Endodermal cell (in vitro differentiated cells): ENCODE measurements around the gene DHX16. TPM values are rescaled to one million over a fixed set of nuclear protein-coding genes. Genes with fewer than 3 reads are reported as not detected.

Source experiments
- DNase-seq: peaks from one replicate; pipeline ENCODE4 v3.0.0-alpha.2; 2017
- H3K27ac ChIP-seq: 2 replicates; pipeline ENCODE4 v1.5.1; 2013; ENCODE audit warnings: mild to moderate bottlenecking, low read depth, low read length, moderate library complexity
- H3K27me3 ChIP-seq: 2 replicates; pipeline ENCODE4 v1.6.1; 2013; ENCODE audit warnings: mild to moderate bottlenecking, low read length, moderate library complexity; ENCODE audit not compliant: insufficient read depth, control insufficient read depth, poor library complexity, severe bottlenecking
- H3K36me3 ChIP-seq: 2 replicates; pipeline ENCODE4 v1.7.0; 2013; ENCODE audit warnings: mild to moderate bottlenecking, low read length, moderate library complexity; ENCODE audit not compliant: control insufficient read depth, insufficient read depth
- H3K4me1 ChIP-seq: one replicate; pipeline ENCODE4 v1.7.0; 2013; ENCODE audit warnings: low read length; ENCODE audit not compliant: control insufficient read depth, insufficient read depth
- H3K4me3 ChIP-seq: 2 replicates; pipeline ENCODE4 v1.5.1; 2013; ENCODE audit warnings: mild to moderate bottlenecking, low read length, moderate library complexity
- H3K9ac ChIP-seq: 2 replicates; pipeline ENCODE4 v1.6.1; 2013; ENCODE audit warnings: mild to moderate bottlenecking, low read length, moderate library complexity; ENCODE audit not compliant: poor library complexity, severe bottlenecking; ENCODE audit errors: extremely low read depth
- H3K9me3 ChIP-seq: 2 replicates; pipeline ENCODE4 v1.6.1; 2013; ENCODE audit warnings: mild to moderate bottlenecking, low read length, moderate library complexity; ENCODE audit not compliant: control insufficient read depth
- H3K27ac Mint-ChIP-seq: 2 replicates; pipeline ENCODE4 v1.8.0; 2020; ENCODE audit warnings: mixed read lengths
- H3K27me3 Mint-ChIP-seq: 2 replicates; pipeline ENCODE4 v1.8.0; 2021; ENCODE audit warnings: mild to moderate bottlenecking, mixed read lengths; ENCODE audit not compliant: insufficient read depth
- H3K36me3 Mint-ChIP-seq: 2 replicates; pipeline ENCODE4 v1.8.0; 2020; ENCODE audit warnings: low read depth, mixed read lengths
- H3K4me1 Mint-ChIP-seq: 2 replicates; pipeline ENCODE4 v1.8.0; 2020; ENCODE audit warnings: mixed read lengths
- H3K4me3 Mint-ChIP-seq: 2 replicates; pipeline ENCODE4 v1.8.0; 2020; ENCODE audit warnings: mild to moderate bottlenecking, moderate library complexity, mixed read lengths
- H3K9me3 Mint-ChIP-seq: 2 replicates; pipeline ENCODE4 v1.8.0; 2020; ENCODE audit warnings: mild to moderate bottlenecking, mixed read lengths
- WGBS, 2 experiments: methylation state at CpG; one replicate each; pipeline versions ENCODE4 v1.1.5 to v1.1.7; 2013; ENCODE audit warnings: missing lambda C conversion rate in 2 of 2, mixed read lengths in 1 of 2; ENCODE audit not compliant: insufficient coverage in 1 of 2, insufficient read length in 1 of 2; 5-methylcytosine and 5-hydroxymethylcytosine counted together
- total RNA-seq, 2 donors: library from RNA; stranded (reverse); fragmentation: NEBNext Ultra II Directional in 1 of 2; extraction: Animal tissue kit (Norgen Biotek cat#: 25700) in 1 of 2; gene quantifications; 2 replicates in 1 of 2; 3 replicates in 1 of 2; pipeline ENCODE4 v1.2.1, GENCODE V29; 2021
- TF ChIP-seq, protein P1 (sequence below): fragments of 200-600 bp; sonication (generic); conservative IDR thresholded peaks from 2 replicates; pipeline ENCODE4 v1.5.0; 2021; ENCODE audit warnings: antibody characterized with exemption, mild to moderate bottlenecking

The DHX16 gene
- total RNA-seq, 2 donors from 2014 or later: 33.5 to 33.9 TPM

DNA sequence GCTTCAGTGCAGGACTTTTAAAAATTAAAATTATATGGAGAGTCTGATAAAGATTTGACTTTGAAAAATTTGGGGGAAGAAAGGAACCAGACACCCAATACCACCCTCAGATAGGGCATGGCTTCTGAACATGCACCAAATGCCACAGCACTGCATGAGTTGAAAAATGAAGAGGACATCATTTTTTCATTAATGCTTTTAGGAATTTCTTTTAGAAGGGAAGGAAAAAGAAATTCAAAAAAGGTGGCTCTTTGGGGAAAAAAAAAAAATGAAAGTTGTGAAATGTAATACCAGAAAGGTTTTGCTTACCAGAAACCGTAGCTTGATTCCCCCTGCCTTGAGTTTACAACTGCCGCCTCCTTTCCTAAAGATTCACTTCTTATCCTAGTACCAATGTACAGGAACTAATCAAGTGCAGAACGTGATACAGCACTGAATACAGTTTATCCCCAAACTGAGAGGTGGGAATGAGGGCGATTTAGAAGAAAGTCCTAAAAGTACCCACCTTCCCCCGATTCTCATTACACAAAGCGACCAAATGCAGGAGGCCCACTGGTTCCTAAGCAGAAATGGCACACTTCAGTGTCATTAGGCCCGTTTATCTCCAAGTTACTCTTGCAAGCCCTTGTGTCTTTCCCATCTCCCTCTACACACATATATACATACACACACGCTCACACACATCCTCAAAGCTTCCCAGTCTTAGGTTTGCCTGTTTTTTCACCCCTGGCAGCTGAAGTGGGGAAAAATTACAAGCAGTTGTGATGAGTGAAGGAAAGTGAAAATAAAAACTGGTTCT is 58.6 kb downstream of the DHX16 start:
- no peaks in the 10 kb centered on the region for H3K9me3 Mint-ChIP-seq
- DNase-seq: no peak
- Histone ChIP-seq H3K4me3 (peak overlapping the region; percentile 92), H3K9me3 (no peaks in the 10 kb centered on the region), H3K4me1 (peaks cover 2% of the 10 kb centered on the region), H3K36me3 (peaks cover 58% of the 10 kb centered on the region), H3K27me3 (no peaks in the 10 kb centered on the region), H3K27ac (peak overlapping the region; percentile 60), H3K9ac (peak overlapping the region; percentile 100)
- peaks cover 23% of the 10 kb centered on the region for H3K4me1 Mint-ChIP-seq
- TF ChIP-seq, protein P1, sequence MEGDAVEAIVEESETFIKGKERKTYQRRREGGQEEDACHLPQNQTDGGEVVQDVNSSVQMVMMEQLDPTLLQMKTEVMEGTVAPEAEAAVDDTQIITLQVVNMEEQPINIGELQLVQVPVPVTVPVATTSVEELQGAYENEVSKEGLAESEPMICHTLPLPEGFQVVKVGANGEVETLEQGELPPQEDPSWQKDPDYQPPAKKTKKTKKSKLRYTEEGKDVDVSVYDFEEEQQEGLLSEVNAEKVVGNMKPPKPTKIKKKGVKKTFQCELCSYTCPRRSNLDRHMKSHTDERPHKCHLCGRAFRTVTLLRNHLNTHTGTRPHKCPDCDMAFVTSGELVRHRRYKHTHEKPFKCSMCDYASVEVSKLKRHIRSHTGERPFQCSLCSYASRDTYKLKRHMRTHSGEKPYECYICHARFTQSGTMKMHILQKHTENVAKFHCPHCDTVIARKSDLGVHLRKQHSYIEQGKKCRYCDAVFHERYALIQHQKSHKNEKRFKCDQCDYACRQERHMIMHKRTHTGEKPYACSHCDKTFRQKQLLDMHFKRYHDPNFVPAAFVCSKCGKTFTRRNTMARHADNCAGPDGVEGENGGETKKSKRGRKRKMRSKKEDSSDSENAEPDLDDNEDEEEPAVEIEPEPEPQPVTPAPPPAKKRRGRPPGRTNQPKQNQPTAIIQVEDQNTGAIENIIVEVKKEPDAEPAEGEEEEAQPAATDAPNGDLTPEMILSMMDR: no peak
- peaks cover 39% of the 10 kb centered on the region for H3K36me3 Mint-ChIP-seq
- peak overlapping the region; percentile 99 for H3K4me3 Mint-ChIP-seq
- peak overlapping the region; percentile 100 for H3K27ac Mint-ChIP-seq
- H3K27me3 Mint-ChIP-seq: no peaks in the 10 kb centered on the region
- WGBS, 2 experiments: 83 to 92% methylated on average over 5 to 8 of the region's 8 CpGs

DNA sequence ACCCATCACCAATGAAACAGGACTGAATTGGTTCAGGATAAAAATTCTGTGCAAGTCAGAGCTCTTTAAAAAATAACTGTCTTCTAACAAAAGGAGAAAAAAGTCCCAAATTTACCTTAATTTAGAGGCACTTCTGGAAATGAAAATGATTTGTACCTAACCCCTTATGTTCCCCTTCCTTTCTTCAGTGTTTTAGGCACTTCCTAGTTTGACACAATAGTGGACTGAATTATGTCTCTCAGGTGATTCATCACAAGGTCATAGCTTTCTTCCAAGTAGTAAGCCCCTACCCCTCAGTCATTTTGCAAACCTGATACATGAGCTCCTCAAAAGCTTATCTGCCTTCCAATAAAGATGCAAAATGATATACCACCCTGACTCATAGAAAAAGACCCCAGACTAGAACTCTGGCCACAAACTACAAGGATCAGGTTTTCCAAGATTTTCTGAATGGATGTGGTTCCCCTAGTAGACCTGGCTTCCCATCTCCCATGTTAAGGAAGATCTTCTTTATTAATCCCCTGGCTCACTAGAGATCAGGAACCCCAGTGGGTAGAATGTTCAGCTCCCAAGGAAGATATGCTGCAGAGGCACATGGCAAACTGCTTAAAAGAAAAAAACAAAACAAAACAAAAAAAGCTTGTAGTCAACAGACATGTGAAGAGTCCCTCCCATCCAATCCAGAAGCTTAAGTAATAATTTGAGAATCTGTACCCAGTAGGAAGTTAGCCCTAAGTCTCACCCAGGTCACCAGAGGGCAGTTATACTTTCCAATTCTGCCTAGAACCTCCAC is 59.4 kb downstream of the DHX16 start:
- Histone ChIP-seq H3K9me3 (no peaks in the 10 kb centered on the region), H3K27ac (no peak overlapping the region), H3K36me3 (peaks cover 64% of the 10 kb centered on the region), H3K4me1 (peaks cover 2% of the 10 kb centered on the region), H3K9ac (no peak overlapping the region), H3K27me3 (no peaks in the 10 kb centered on the region), H3K4me3 (peak overlapping the region; percentile 92)
- DNase-seq: no peak
- peak overlapping the region; percentile 84 for H3K27ac Mint-ChIP-seq
- peaks cover 45% of the 10 kb centered on the region for H3K36me3 Mint-ChIP-seq
- no peaks in the 10 kb centered on the region for H3K9me3 Mint-ChIP-seq
- TF ChIP-seq, protein P1: no peak
- H3K4me3 Mint-ChIP-seq: peak overlapping the region; percentile 99
- peaks cover 20% of the 10 kb centered on the region for H3K4me1 Mint-ChIP-seq
- no peaks in the 10 kb centered on the region for H3K27me3 Mint-ChIP-seq

- TF ChIP-seq, protein P1: no peak
- peaks cover 71% of the 10 kb centered on the region for H3K36me3 ChIP-seq
- no peaks in the 10 kb centered on the region for H3K9me3 Mint-ChIP-seq
- no peak overlapping the region for H3K9ac ChIP-seq
- H3K4me3 ChIP-seq: peak overlapping the region; percentile 15
- no peak overlapping the region for H3K27ac ChIP-seq
- 76 to 83% methylated on average over 5 to 6 of the region's 6 CpGs for WGBS, 2 experiments
- peaks cover 52% of the 10 kb centered on the region for H3K36me3 Mint-ChIP-seq
- no peaks in the 10 kb centered on the region for H3K9me3 ChIP-seq
- DNase-seq: no peak
- H3K4me1 ChIP-seq: peaks cover 2% of the 10 kb centered on the region
- H3K27me3 ChIP-seq: no peaks in the 10 kb centered on the region
- H3K27me3 Mint-ChIP-seq: no peaks in the 10 kb centered on the region
- no peak overlapping the region for H3K4me3 Mint-ChIP-seq
- H3K4me1 Mint-ChIP-seq: peaks cover 18% of the 10 kb centered on the region
- peak overlapping the region; percentile 84 for H3K27ac Mint-ChIP-seq
Measured at GRCh38 chr6:30612687-30613248, 60.0 kb downstream of the DHX16 start.
